CD4-positive, alpha-beta T cell treated with Interleukin-17A for 4 hours (primary cell): ENCODE data around the gene LRFN2.

ENCODE experiments used
- DNase-seq: peaks from one replicate; pipeline ENCODE4 v3.0.0-alpha.2; 2020; ENCODE audit warnings: mixed read lengths

LRFN2 gene

DNA sequence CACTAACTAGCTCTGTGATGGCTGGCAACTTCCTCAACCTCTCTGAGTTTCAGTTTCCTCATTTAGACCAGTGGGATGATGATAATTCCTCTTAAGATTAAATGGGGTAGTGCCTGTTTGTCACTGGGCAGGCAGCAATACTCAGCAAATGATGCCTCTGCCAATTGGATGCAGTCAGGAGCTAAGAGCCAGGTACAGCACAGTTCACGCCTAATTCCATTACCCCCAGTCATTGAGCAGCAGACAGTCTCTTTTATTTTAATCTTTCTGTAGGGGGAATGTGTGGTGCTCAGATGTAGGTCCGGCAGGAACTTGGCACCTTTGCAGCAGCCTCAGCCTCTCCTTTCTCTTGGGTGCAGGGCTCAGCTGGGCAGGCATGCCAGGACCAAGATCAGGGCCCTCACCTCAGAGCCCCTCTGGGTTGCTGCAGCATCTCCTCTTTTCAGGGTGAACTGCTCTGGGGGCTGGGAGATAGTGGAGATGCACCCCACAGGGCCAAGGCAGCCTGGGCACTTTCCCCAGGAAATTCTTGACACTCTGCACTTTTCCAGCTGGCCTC, 243.8 kb downstream of the LRFN2 start:
- DNase-seq, result no peak

DNA sequence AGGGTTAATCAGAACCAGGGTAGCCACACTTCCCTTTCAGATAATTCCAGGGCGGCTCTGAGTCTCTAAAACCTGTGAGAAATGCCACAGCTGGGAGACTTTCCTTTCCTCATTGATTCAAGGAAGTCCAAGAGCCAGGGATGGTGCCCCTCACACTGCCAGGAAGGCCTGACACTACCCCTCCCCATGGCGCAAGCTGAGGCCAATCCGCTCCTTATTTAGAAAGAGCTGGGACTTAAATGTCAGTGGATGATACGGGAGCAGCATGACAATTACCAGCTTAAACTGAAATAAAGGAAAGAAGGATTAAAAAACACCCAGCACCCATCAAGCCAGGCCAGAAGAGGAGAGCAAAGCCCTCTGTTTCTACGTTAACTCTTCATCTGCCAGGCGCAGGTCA, 244.4 kb downstream of the LRFN2 start:
- no peak for DNase-seq

DNA sequence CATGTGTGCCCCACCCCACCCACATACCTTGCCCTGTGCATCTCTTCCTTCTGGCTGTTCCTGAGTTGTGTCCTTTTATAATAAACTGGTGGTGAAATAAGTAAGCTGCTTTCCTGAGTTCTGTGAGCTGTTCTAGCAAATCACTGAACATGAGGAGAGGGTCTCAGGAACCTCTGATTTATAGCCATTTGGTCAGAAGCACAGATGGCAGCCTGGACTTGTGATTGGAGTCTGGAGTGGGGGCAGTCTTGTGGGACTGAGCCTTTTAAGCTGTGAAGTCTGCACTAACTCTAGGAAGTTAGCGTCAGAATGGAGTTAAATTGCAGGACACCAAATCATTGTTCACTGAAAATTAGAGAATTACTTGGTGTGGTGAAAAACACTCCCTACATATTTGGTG, 245.4 kb downstream of the LRFN2 start:
- no peak for DNase-seq
